SJSA1 (cell line): ENCODE results near the gene RYR2. TPM values are rescaled to one million over a fixed set of nuclear protein-coding genes. Genes with fewer than 3 reads are reported as not detected.
"Not testable (repeated sequence)": the region's sequence is repeated elsewhere in the genome, so short reads cannot be mapped to it uniquely, and the experiment has no call there.

Experiments used
- DNase-seq, 2 experiments: peaks; one replicate each; pipeline ENCODE4 v3.0.0-alpha.2; 2015 to 2020; ENCODE audit warnings: low spot score in 2 of 2, low read depth in 1 of 2
- H3K27ac ChIP-seq: fragments of 250-450 bp; sonication (Bioruptor Pico); 2 replicates; pipeline ENCODE4 v1.5.1; 2020; ENCODE audit warnings: mild to moderate bottlenecking, moderate library complexity
- H3K27me3 ChIP-seq: fragments of 250-450 bp; sonication (Bioruptor Pico); replicated peaks from 2 replicates; pipeline ENCODE4 v1.5.1; 2020; ENCODE audit warnings: mild to moderate bottlenecking, moderate library complexity
- H3K36me3 ChIP-seq: fragments of 250-450 bp; sonication (Bioruptor Pico); 2 replicates; pipeline ENCODE4 v1.5.1; 2020; ENCODE audit warnings: mild to moderate bottlenecking
- H3K4me1 ChIP-seq: fragments of 250-450 bp; sonication (Bioruptor Pico); replicated peaks from 2 replicates; pipeline ENCODE4 v1.6.1; 2021; ENCODE audit warnings: mild to moderate bottlenecking
- H3K4me3 ChIP-seq: fragments of 250-450 bp; sonication (Bioruptor Pico); 2 replicates; pipeline ENCODE4 v1.5.1; 2020; ENCODE audit warnings: mild to moderate bottlenecking
- H3K9me3 ChIP-seq: fragments of 250-450 bp; sonication (Bioruptor Pico); replicated peaks from 2 replicates; pipeline ENCODE4 v1.5.1; 2020; ENCODE audit warnings: mild to moderate bottlenecking
- total RNA-seq: library from RNA; depleted of rRNA; stranded (reverse); fragments of >200 nt; shearing (Covaris generic); gene quantifications from 2 replicates; pipeline ENCODE4 v1.2.3, GENCODE V29; 2014

RYR2 gene
- total RNA-seq, 1 experiment from 2014 or later: not detected

- H3K27ac ChIP-seq: no peak overlapping the region
- H3K4me1 ChIP-seq: no peaks in the 10 kb centered on the region
- no peaks in the 10 kb centered on the region for H3K27me3 ChIP-seq
- 0 out of 2 replicates have a peak, but pooled peaks cover 2% of the 10 kb centered on the region for H3K9me3 ChIP-seq
- no peak for DNase-seq
- H3K36me3 ChIP-seq: no peaks in the 10 kb centered on the region
- H3K4me3 ChIP-seq: no peak overlapping the region
These were observed 216.9 kb downstream of the RYR2 start for GRCh38 chr1:237258871-237259270.

- no peak overlapping the region for H3K27ac ChIP-seq
- no peak overlapping the region for H3K4me3 ChIP-seq
- no peaks in the 10 kb centered on the region for H3K36me3 ChIP-seq
- no peaks in the 10 kb centered on the region for H3K4me1 ChIP-seq
- DNase-seq: no peak
- no peaks in the 10 kb centered on the region for H3K9me3 ChIP-seq
- no peaks in the 10 kb centered on the region for H3K27me3 ChIP-seq
These were observed 219.2 kb downstream of the RYR2 start for GRCh38 chr1:237261198-237261597.

GRCh38 chr1:237267743-237268142 lies 225.8 kb downstream of the RYR2 start:
- Histone ChIP-seq H3K4me3 (no peak overlapping the region), H3K9me3 (no peaks in the 10 kb centered on the region), H3K4me1 (no peaks in the 10 kb centered on the region), H3K27me3 (no peaks in the 10 kb centered on the region), H3K27ac (no peak overlapping the region), H3K36me3 (no peaks in the 10 kb centered on the region)
- no peak for DNase-seq

- Histone ChIP-seq H3K9me3 (no peaks in the 10 kb centered on the region), H3K27me3 (no peaks in the 10 kb centered on the region), H3K4me1 (no peaks in the 10 kb centered on the region), H3K36me3 (no peaks in the 10 kb centered on the region), H3K27ac (no peak overlapping the region), H3K4me3 (no peak overlapping the region)
- DNase-seq: no peak
These were observed 228.0 kb downstream of the RYR2 start for GRCh38 chr1:237269938-237270337.

GRCh38 chr1:237270353-237270752 lies 228.4 kb downstream of the RYR2 start:
- H3K27ac ChIP-seq: no peak overlapping the region
- H3K27me3 ChIP-seq: no peaks in the 10 kb centered on the region
- H3K9me3 ChIP-seq: no peaks in the 10 kb centered on the region
- H3K36me3 ChIP-seq: no peaks in the 10 kb centered on the region
- DNase-seq: no peak
- no peak overlapping the region for H3K4me3 ChIP-seq
- no peaks in the 10 kb centered on the region for H3K4me1 ChIP-seq

- not testable (repeated sequence) for H3K9me3 ChIP-seq, H3K4me3 ChIP-seq, H3K27ac ChIP-seq, DNase-seq, H3K36me3 ChIP-seq, H3K27me3 ChIP-seq, H3K4me1 ChIP-seq
These were observed 236.0 kb downstream of the RYR2 start for GRCh38 chr1:237277994-237278393.

- Histone ChIP-seq H3K9me3 (no peaks in the 10 kb centered on the region), H3K4me3 (no peak overlapping the region), H3K27ac (no peak overlapping the region), H3K27me3 (no peaks in the 10 kb centered on the region), H3K36me3 (no peaks in the 10 kb centered on the region), H3K4me1 (no peaks in the 10 kb centered on the region)
- DNase-seq: no peak
These were observed 237.6 kb downstream of the RYR2 start for GRCh38 chr1:237279629-237280028.

- no peak for DNase-seq
- Histone ChIP-seq H3K27me3 (no peaks in the 10 kb centered on the region), H3K36me3 (no peaks in the 10 kb centered on the region), H3K4me3 (no peak overlapping the region), H3K27ac (no peak overlapping the region), H3K9me3 (no peaks in the 10 kb centered on the region), H3K4me1 (no peaks in the 10 kb centered on the region)
These were observed 239.5 kb downstream of the RYR2 start for GRCh38 chr1:237281481-237281880.

GRCh38 chr1:237282208-237282783 lies 240.3 kb downstream of the RYR2 start:
- no peaks in the 10 kb centered on the region for H3K36me3 ChIP-seq
- no peaks in the 10 kb centered on the region for H3K4me1 ChIP-seq
- no peak overlapping the region for H3K4me3 ChIP-seq
- H3K9me3 ChIP-seq: no peaks in the 10 kb centered on the region
- H3K27ac ChIP-seq: no peak overlapping the region
- H3K27me3 ChIP-seq: no peaks in the 10 kb centered on the region
- no peak for DNase-seq

GRCh38 chr1:237287876-237288521 lies 246.0 kb downstream of the RYR2 start:
- no peaks in the 10 kb centered on the region for H3K27me3 ChIP-seq
- H3K4me1 ChIP-seq: no peaks in the 10 kb centered on the region
- no peak overlapping the region for H3K27ac ChIP-seq
- no peaks in the 10 kb centered on the region for H3K9me3 ChIP-seq
- no peak for DNase-seq
- no peaks in the 10 kb centered on the region for H3K36me3 ChIP-seq
- H3K4me3 ChIP-seq: no peak overlapping the region

- no peaks in the 10 kb centered on the region for H3K4me1 ChIP-seq
- no peaks in the 10 kb centered on the region for H3K36me3 ChIP-seq
- no peak for DNase-seq
- no peak overlapping the region for H3K4me3 ChIP-seq
- H3K9me3 ChIP-seq: no peaks in the 10 kb centered on the region
- no peaks in the 10 kb centered on the region for H3K27me3 ChIP-seq
- no peak overlapping the region for H3K27ac ChIP-seq
These were observed 251.8 kb downstream of the RYR2 start for GRCh38 chr1:237293804-237294203.

GRCh38 chr1:237296861-237297260 lies 254.9 kb downstream of the RYR2 start:
- Histone ChIP-seq H3K4me1 (no peaks in the 10 kb centered on the region), H3K27me3 (no peaks in the 10 kb centered on the region), H3K9me3 (no peaks in the 10 kb centered on the region), H3K36me3 (no peaks in the 10 kb centered on the region), H3K27ac (no peak overlapping the region), H3K4me3 (no peak overlapping the region)
- DNase-seq: no peak

- Histone ChIP-seq H3K4me1 (no peaks in the 10 kb centered on the region), H3K4me3 (no peak overlapping the region), H3K9me3 (no peaks in the 10 kb centered on the region), H3K36me3 (no peaks in the 10 kb centered on the region), H3K27ac (no peak overlapping the region), H3K27me3 (no peaks in the 10 kb centered on the region)
- DNase-seq: no peak
These were observed 258.7 kb downstream of the RYR2 start for GRCh38 chr1:237300642-237301041.

- no peak overlapping the region for H3K27ac ChIP-seq
- no peaks in the 10 kb centered on the region for H3K36me3 ChIP-seq
- H3K9me3 ChIP-seq: no peaks in the 10 kb centered on the region
- no peaks in the 10 kb centered on the region for H3K27me3 ChIP-seq
- no peaks in the 10 kb centered on the region for H3K4me1 ChIP-seq
- no peak for DNase-seq
- no peak overlapping the region for H3K4me3 ChIP-seq
These were observed 261.9 kb downstream of the RYR2 start for GRCh38 chr1:237303929-237304328.

GRCh38 chr1:237306726-237307125 lies 264.7 kb downstream of the RYR2 start:
- no peak overlapping the region for H3K27ac ChIP-seq
- no peaks in the 10 kb centered on the region for H3K27me3 ChIP-seq
- no peak overlapping the region for H3K4me3 ChIP-seq
- no peaks in the 10 kb centered on the region for H3K4me1 ChIP-seq
- H3K9me3 ChIP-seq: no peaks in the 10 kb centered on the region; the same call in 1 of the 2 replicates
- no peak for DNase-seq
- H3K36me3 ChIP-seq: no peaks in the 10 kb centered on the region
